ENCODE data around the gene NAA35. TPM values are rescaled to one million over a fixed set of nuclear protein-coding genes. Genes with fewer than 3 reads are reported as not detected.

The NAA35 gene
- total and polyA plus RNA-seq, 2 experiments from 2014 or later, result 29.2 to 31.6 TPM

DNA sequence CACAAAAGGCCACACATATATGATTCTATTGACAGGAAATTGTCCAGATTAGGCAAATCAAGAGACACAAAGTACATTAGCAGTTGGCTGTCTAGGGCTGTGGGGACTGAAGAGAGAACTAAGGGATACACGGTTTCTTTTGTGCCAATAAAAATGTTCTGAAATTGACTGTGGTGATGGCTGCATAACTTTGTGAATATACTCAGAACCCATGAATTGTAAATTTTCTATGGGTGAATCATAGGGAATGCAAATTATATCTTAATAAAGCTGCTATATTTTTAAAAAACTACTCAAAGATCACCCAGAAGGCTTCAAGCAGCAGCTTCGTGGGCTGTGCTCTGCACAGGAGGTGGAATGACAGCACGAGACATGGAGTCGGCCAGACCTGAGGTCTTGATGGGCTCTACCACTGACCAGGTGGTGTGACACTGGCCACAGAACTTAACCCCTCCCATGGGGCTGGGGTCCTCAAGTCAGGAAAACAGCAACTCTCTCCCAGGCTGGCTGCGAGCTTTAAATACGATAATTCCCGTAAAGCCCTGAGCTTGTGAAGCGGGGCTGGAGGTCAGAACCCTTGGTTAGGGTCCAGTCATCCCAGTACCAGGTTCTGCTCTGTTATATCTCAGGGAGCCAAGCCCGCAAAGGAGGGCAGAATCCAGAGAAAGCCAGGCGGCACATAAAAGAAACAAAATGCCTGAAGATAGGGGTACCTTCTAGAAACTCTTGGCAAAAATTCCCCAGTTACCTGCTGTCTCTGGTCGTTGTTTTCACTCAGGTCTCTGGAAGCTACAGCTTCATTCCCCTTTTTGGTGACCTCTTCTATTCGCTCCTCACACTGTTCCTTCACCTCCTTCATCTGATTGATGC, 99.3 kb downstream of the NAA35 start:
- peaks cover 4% of the 10 kb centered on the region; the same call in 1 of the 2 replicates for H4K20me1 ChIP-seq (replicated peaks; ENCODE audit: insufficient read depth)
- DNase-seq (ENCODE audit: low spot score) (no peak), ATAC-seq (no peak)
- no peak overlapping the region for H3K4me2 ChIP-seq
- Mint-ChIP-seq H3K36me3 (ENCODE audit: low read depth) (peaks cover 32% of the 10 kb centered on the region), H3K27me3 (ENCODE audit: insufficient read depth, low read depth, poor library complexity) (peaks cover 10% of the 10 kb centered on the region), H3K9me3 (no peaks in the 10 kb centered on the region), H3K4me3 (no peak overlapping the region), H3K4me1 (peaks cover 7% of the 10 kb centered on the region; the same call in 2 of the 3 replicates), H3K27ac (no peak overlapping the region)
- TF ChIP-seq ZNF331 (CRISPR knock-in tag; IDR thresholded peaks at IDR 0.05; ENCODE audit: low read depth) (no peak), NANOG (IDR thresholded peaks at IDR 0.05; ENCODE audit: borderline replicate concordance) (no peak), EZH2 (IDR thresholded peaks at IDR 0.05; ENCODE audit: low read depth, unreplicated experiment) (no peak), STAT1 (IDR thresholded peaks at IDR 0.05; ENCODE audit: unreplicated experiment) (no peak), JUNB (IDR thresholded peaks at IDR 0.05; ENCODE audit: unreplicated experiment) (no peak), POLR2AphosphoS5 (IDR thresholded peaks at IDR 0.05; ENCODE audit: low read depth) (no peak), ZNF114 (CRISPR knock-in tag; IDR thresholded peaks at IDR 0.05) (no peak), EZH2phosphoT487 (IDR thresholded peaks at IDR 0.05; ENCODE audit: unreplicated experiment) (no peak), CREB1 (CRISPR knock-in tag; IDR thresholded peaks at IDR 0.05; ENCODE audit: low read depth) (no peak)
- TF ChIP-seq, protein P1, sequence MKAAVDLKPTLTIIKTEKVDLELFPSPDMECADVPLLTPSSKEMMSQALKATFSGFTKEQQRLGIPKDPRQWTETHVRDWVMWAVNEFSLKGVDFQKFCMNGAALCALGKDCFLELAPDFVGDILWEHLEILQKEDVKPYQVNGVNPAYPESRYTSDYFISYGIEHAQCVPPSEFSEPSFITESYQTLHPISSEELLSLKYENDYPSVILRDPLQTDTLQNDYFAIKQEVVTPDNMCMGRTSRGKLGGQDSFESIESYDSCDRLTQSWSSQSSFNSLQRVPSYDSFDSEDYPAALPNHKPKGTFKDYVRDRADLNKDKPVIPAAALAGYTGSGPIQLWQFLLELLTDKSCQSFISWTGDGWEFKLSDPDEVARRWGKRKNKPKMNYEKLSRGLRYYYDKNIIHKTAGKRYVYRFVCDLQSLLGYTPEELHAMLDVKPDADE (IDR thresholded peaks at IDR 0.05), result no peak
- TF ChIP-seq, protein P2, sequence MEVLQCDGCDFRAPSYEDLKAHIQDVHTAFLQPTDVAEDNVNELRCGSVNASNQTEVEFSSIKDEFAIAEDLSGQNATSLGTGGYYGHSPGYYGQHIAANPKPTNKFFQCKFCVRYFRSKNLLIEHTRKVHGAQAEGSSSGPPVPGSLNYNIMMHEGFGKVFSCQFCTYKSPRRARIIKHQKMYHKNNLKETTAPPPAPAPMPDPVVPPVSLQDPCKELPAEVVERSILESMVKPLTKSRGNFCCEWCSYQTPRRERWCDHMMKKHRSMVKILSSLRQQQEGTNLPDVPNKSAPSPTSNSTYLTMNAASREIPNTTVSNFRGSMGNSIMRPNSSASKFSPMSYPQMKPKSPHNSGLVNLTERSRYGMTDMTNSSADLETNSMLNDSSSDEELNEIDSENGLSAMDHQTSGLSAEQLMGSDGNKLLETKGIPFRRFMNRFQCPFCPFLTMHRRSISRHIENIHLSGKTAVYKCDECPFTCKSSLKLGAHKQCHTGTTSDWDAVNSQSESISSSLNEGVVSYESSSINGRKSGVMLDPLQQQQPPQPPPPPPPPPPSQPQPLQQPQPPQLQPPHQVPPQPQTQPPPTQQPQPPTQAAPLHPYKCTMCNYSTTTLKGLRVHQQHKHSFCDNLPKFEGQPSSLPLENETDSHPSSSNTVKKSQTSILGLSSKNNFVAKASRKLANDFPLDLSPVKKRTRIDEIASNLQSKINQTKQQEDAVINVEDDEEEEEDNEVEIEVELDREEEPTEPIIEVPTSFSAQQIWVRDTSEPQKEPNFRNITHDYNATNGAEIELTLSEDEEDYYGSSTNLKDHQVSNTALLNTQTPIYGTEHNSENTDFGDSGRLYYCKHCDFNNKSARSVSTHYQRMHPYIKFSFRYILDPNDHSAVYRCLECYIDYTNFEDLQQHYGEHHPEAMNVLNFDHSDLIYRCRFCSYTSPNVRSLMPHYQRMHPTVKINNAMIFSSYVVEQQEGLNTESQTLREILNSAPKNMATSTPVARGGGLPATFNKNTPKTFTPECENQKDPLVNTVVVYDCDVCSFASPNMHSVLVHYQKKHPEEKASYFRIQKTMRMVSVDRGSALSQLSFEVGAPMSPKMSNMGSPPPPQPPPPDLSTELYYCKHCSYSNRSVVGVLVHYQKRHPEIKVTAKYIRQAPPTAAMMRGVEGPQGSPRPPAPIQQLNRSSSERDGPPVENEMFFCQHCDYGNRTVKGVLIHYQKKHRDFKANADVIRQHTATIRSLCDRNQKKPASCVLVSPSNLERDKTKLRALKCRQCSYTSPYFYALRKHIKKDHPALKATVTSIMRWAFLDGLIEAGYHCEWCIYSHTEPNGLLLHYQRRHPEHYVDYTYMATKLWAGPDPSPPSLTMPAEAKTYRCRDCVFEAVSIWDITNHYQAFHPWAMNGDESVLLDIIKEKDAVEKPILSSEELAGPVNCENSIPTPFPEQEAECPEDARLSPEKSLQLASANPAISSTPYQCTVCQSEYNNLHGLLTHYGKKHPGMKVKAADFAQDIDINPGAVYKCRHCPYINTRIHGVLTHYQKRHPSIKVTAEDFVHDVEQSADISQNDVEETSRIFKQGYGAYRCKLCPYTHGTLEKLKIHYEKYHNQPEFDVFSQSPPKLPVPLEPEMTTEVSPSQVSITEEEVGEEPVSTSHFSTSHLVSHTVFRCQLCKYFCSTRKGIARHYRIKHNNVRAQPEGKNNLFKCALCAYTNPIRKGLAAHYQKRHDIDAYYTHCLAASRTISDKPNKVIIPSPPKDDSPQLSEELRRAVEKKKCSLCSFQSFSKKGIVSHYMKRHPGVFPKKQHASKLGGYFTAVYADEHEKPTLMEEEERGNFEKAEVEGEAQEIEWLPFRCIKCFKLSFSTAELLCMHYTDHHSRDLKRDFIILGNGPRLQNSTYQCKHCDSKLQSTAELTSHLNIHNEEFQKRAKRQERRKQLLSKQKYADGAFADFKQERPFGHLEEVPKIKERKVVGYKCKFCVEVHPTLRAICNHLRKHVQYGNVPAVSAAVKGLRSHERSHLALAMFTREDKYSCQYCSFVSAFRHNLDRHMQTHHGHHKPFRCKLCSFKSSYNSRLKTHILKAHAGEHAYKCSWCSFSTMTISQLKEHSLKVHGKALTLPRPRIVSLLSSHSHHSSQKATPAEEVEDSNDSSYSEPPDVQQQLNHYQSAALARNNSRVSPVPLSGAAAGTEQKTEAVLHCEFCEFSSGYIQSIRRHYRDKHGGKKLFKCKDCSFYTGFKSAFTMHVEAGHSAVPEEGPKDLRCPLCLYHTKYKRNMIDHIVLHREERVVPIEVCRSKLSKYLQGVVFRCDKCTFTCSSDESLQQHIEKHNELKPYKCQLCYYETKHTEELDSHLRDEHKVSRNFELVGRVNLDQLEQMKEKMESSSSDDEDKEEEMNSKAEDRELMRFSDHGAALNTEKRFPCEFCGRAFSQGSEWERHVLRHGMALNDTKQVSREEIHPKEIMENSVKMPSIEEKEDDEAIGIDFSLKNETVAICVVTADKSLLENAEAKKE (CRISPR knock-in tag; IDR thresholded peaks at IDR 0.05), result no peak
- TF ChIP-seq, protein P3, sequence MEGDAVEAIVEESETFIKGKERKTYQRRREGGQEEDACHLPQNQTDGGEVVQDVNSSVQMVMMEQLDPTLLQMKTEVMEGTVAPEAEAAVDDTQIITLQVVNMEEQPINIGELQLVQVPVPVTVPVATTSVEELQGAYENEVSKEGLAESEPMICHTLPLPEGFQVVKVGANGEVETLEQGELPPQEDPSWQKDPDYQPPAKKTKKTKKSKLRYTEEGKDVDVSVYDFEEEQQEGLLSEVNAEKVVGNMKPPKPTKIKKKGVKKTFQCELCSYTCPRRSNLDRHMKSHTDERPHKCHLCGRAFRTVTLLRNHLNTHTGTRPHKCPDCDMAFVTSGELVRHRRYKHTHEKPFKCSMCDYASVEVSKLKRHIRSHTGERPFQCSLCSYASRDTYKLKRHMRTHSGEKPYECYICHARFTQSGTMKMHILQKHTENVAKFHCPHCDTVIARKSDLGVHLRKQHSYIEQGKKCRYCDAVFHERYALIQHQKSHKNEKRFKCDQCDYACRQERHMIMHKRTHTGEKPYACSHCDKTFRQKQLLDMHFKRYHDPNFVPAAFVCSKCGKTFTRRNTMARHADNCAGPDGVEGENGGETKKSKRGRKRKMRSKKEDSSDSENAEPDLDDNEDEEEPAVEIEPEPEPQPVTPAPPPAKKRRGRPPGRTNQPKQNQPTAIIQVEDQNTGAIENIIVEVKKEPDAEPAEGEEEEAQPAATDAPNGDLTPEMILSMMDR (conservative IDR thresholded peaks at IDR 0.05; ENCODE audit: low read depth in 2 of 2), result no peak
- TF ChIP-seq, protein P4, sequence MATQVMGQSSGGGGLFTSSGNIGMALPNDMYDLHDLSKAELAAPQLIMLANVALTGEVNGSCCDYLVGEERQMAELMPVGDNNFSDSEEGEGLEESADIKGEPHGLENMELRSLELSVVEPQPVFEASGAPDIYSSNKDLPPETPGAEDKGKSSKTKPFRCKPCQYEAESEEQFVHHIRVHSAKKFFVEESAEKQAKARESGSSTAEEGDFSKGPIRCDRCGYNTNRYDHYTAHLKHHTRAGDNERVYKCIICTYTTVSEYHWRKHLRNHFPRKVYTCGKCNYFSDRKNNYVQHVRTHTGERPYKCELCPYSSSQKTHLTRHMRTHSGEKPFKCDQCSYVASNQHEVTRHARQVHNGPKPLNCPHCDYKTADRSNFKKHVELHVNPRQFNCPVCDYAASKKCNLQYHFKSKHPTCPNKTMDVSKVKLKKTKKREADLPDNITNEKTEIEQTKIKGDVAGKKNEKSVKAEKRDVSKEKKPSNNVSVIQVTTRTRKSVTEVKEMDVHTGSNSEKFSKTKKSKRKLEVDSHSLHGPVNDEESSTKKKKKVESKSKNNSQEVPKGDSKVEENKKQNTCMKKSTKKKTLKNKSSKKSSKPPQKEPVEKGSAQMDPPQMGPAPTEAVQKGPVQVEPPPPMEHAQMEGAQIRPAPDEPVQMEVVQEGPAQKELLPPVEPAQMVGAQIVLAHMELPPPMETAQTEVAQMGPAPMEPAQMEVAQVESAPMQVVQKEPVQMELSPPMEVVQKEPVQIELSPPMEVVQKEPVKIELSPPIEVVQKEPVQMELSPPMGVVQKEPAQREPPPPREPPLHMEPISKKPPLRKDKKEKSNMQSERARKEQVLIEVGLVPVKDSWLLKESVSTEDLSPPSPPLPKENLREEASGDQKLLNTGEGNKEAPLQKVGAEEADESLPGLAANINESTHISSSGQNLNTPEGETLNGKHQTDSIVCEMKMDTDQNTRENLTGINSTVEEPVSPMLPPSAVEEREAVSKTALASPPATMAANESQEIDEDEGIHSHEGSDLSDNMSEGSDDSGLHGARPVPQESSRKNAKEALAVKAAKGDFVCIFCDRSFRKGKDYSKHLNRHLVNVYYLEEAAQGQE (IDR thresholded peaks at IDR 0.05; ENCODE audit: unreplicated experiment), result no peak
- no peak overlapping the region for H3K4me3 ChIP-seq
- H3K79me2 ChIP-seq (replicated peaks; ENCODE audit: insufficient read depth), result no peaks in the 10 kb centered on the region
- H2AFZ ChIP-seq, result no peak overlapping the region
- H3K4me1 ChIP-seq (ENCODE audit: insufficient read depth), result no peaks in the 10 kb centered on the region
- no peaks in the 10 kb centered on the region for H3K27me3 ChIP-seq (ENCODE audit: insufficient read depth)
- no peaks in the 10 kb centered on the region for H3F3A ChIP-seq (replicated peaks; ENCODE audit: low read depth)
- no peak overlapping the region for H3K27ac ChIP-seq (ENCODE audit: low read depth)
- H3K36me3 ChIP-seq (ENCODE audit: insufficient read depth), result no peaks in the 10 kb centered on the region; the same call in 1 of the 2 replicates
- no peaks in the 10 kb centered on the region for H3K9me2 ChIP-seq (ENCODE audit: insufficient read depth)

Data from GM23338 (cell line).